NCI-H187 (cell line): ENCODE data around the gene LRCH1.

Source experiments
- DNase-seq, 2 experiments: peaks; one replicate each; lab custom pipeline; 2025; lab: John Stamatoyannopoulos, UW

Gene LRCH1

GRCh38 chr13:46535825-46536224 is 17.1 kb upstream of the LRCH1 start:
- DNase-seq, result no peak

- no peak for DNase-seq
These were observed 16.6 kb upstream of the LRCH1 start for GRCh38 chr13:46536341-46536740.

GRCh38 chr13:46539231-46539630 is 13.7 kb upstream of the LRCH1 start:
- no peak for DNase-seq

- DNase-seq, result no peak
These were observed 11.8 kb upstream of the LRCH1 start for GRCh38 chr13:46541210-46541609.

GRCh38 chr13:46542833-46543232 is 10.1 kb upstream of the LRCH1 start:
- DNase-seq, result no peak

- no peak for DNase-seq
These were observed 9.7 kb upstream of the LRCH1 start for GRCh38 chr13:46543287-46543686.

- no peak for DNase-seq
These were observed 8.8 kb upstream of the LRCH1 start for GRCh38 chr13:46544208-46544607.

GRCh38 chr13:46544811-46545210 is 8.2 kb upstream of the LRCH1 start:
- no peak for DNase-seq

GRCh38 chr13:46546084-46546768 is 6.7 kb upstream of the LRCH1 start:
- no peak for DNase-seq

GRCh38 chr13:46550822-46551221 is 2.1 kb upstream of the LRCH1 start:
- no peak for DNase-seq

GRCh38 chr13:46551410-46552302 is 1.3 kb upstream of the LRCH1 start:
- DNase-seq, result peak; percentile 46 to 62

GRCh38 chr13:46552303-46552682 is 677 bp upstream of the LRCH1 start:
- no peak for DNase-seq

GRCh38 chr13:46553521-46553885 is 533 bp downstream of the LRCH1 start:
- no peak for DNase-seq

- DNase-seq, result no peak
These were observed 1.2 kb downstream of the LRCH1 start for GRCh38 chr13:46553886-46554858.

- DNase-seq, result no peak
These were observed 2.0 kb downstream of the LRCH1 start for GRCh38 chr13:46554951-46555350.

- DNase-seq, result no peak
These were observed 2.9 kb downstream of the LRCH1 start for GRCh38 chr13:46555722-46556417.

GRCh38 chr13:46556418-46556779 is 3.4 kb downstream of the LRCH1 start:
- DNase-seq, result no peak

- no peak for DNase-seq
These were observed 6.4 kb downstream of the LRCH1 start for GRCh38 chr13:46559272-46559805.

- no peak for DNase-seq
These were observed 7.8 kb downstream of the LRCH1 start for GRCh38 chr13:46560778-46561177.

- no peak for DNase-seq
These were observed 8.3 kb downstream of the LRCH1 start for GRCh38 chr13:46561286-46561685.

- no peak for DNase-seq
These were observed 8.7 kb downstream of the LRCH1 start for GRCh38 chr13:46561691-46562090.
